ENCODE results near the gene MLLT1.

- TF ChIP-seq POLR2AphosphoS5 (IDR thresholded peaks at IDR 0.05; ENCODE audit: low read depth, low read length) (no peak), TAF1 (IDR thresholded peaks at IDR 0.05; ENCODE audit: borderline replicate concordance, insufficient read depth, low read length) (no peak)
These were observed 62.6 kb downstream of the MLLT1 start for GRCh38 chr19:6216996-6217751.
